Osteoblast (primary cell): Measurements from ENCODE around the gene ARFGEF2. TPM values are rescaled to one million over a fixed set of nuclear protein-coding genes. Genes with fewer than 3 reads are reported as not detected.

ENCODE experiments used
- DNase-seq: peaks from one replicate; pipeline ENCODE4 v3.0.0; 2011; ENCODE audit warnings: low spot score, mixed read lengths; ENCODE audit not compliant: insufficient read length; ENCODE audit errors: missing footprints
- H2AFZ ChIP-seq: 2 replicates; pipeline ENCODE4 v1.6.0; 2011; ENCODE audit warnings: mild to moderate bottlenecking, low read length
- H3K27ac ChIP-seq: 2 replicates; pipeline ENCODE4 v1.5.1; 2011; ENCODE audit warnings: mild to moderate bottlenecking, low read depth, low read length, moderate library complexity
- H3K27me3 ChIP-seq: 2 replicates; pipeline ENCODE4 v1.6.0; 2012; ENCODE audit warnings: mild to moderate bottlenecking, control low read depth, inconsistent platforms, low read length, moderate library complexity; ENCODE audit not compliant: insufficient read depth
- H3K36me3 ChIP-seq: 2 replicates; pipeline ENCODE4 v1.5.1; 2011; ENCODE audit warnings: mild to moderate bottlenecking, low read length, control low read depth, moderate library complexity; ENCODE audit not compliant: insufficient read depth
- H3K4me1 ChIP-seq: 2 replicates; pipeline ENCODE4 v1.5.1; 2011; ENCODE audit warnings: mild to moderate bottlenecking, low read length, control low read depth, moderate library complexity; ENCODE audit not compliant: insufficient read depth
- H3K4me2 ChIP-seq: 2 replicates; pipeline ENCODE4 v1.6.0; 2011; ENCODE audit warnings: mild to moderate bottlenecking, low read length; ENCODE audit not compliant: insufficient read depth
- H3K4me3 ChIP-seq: fragments of 200-600 bp; sonication (generic); 3 replicates; pipeline ENCODE4 v1.5.1; 2012; ENCODE audit warnings: mild to moderate bottlenecking, low read length, inconsistent platforms; ENCODE audit not compliant: insufficient read depth
- H3K79me2 ChIP-seq: 2 replicates; pipeline ENCODE4 v1.6.0; 2012; ENCODE audit warnings: mild to moderate bottlenecking, low read length, control low read depth, inconsistent platforms; ENCODE audit not compliant: insufficient read depth
- H3K9me3 ChIP-seq: 2 replicates; pipeline ENCODE4 v1.5.1; 2011; ENCODE audit warnings: low read depth, low read length, control low read depth
- H4K20me1 ChIP-seq: 2 replicates; pipeline ENCODE4 v1.6.0; 2012; ENCODE audit warnings: mild to moderate bottlenecking, low read length, control low read depth; ENCODE audit not compliant: insufficient read depth
- total RNA-seq: library from RNA; depleted of rRNA; stranded (reverse); fragments of >200 nt; gene quantifications from 2 replicates; pipeline ENCODE4 v1.2.3, GENCODE V29; 2012
- TF ChIP-seq, protein P1 (sequence below): IDR thresholded peaks from 2 replicates; pipeline ENCODE4 v1.5.1; 2011; ENCODE audit warnings: mild to moderate bottlenecking, low read depth, low read length, moderate library complexity; ENCODE audit errors: extremely low read depth

The ARFGEF2 gene
- total RNA-seq, 1 donor, result 42.0 TPM

DNA sequence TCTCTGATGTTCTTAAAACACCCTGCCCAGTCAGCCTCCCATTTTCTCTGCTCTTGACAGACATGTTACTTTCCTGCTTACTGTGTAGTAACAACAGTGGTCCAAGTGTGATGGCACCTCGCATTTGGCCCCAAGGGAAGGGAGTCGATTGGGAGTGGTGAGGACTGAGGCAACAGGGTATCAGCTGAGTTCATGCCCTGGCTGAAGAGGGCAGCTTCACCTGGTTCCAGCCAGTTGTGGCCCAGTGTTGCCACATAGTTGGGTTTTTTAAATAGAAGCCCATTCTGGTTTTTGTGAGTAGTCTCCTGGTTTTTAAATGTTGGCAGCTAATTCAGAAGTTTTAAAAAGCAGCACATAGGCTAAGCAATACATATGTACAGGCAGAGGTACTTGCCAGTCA, 37.2 kb downstream of the ARFGEF2 start:
- peaks cover 49% of the 10 kb centered on the region for H3K36me3 ChIP-seq
- no peak overlapping the region for H3K27ac ChIP-seq
- TF ChIP-seq, protein P1, sequence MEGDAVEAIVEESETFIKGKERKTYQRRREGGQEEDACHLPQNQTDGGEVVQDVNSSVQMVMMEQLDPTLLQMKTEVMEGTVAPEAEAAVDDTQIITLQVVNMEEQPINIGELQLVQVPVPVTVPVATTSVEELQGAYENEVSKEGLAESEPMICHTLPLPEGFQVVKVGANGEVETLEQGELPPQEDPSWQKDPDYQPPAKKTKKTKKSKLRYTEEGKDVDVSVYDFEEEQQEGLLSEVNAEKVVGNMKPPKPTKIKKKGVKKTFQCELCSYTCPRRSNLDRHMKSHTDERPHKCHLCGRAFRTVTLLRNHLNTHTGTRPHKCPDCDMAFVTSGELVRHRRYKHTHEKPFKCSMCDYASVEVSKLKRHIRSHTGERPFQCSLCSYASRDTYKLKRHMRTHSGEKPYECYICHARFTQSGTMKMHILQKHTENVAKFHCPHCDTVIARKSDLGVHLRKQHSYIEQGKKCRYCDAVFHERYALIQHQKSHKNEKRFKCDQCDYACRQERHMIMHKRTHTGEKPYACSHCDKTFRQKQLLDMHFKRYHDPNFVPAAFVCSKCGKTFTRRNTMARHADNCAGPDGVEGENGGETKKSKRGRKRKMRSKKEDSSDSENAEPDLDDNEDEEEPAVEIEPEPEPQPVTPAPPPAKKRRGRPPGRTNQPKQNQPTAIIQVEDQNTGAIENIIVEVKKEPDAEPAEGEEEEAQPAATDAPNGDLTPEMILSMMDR, result no peak
- H3K79me2 ChIP-seq, result peaks cover 5% of the 10 kb centered on the region
- DNase-seq, result no peak
- H3K4me2 ChIP-seq, result no peak overlapping the region
- H2AFZ ChIP-seq, result no peak overlapping the region
- peaks cover 5% of the 10 kb centered on the region for H4K20me1 ChIP-seq
- H3K4me1 ChIP-seq, result no peaks in the 10 kb centered on the region
- H3K27me3 ChIP-seq, result no peaks in the 10 kb centered on the region
- H3K9me3 ChIP-seq, result no peaks in the 10 kb centered on the region
- no peak overlapping the region for H3K4me3 ChIP-seq

DNA sequence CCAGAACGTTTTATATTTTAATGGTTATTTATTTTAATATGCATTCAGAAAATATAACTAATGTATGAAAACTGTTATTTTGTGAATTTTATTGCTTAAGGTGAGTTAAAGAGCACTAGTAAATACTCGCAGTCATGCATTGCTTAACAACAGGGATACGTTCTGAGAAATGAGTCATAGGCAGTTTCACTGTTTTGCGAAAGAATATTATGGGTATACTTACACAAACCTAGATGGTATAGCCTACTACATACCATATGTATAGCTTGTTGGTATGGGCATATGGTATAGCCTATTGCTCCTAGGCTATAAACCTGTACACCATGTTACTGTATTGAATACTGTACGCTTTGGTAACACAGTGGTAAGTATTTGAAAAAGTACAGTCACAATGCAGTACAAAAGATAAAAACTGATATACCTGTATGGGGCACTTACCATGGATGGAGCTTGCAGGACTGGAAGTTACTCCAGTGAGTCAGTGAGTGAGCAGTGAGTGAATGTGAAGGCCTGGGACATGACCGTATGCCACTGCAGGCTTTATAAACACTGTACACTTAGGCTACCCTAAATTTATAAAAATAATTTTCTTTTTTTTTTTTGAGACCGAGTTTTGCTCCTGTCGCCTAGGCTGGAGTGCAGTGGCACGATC, 38.5 kb downstream of the ARFGEF2 start:
- H3K79me2 ChIP-seq, result peaks cover 3% of the 10 kb centered on the region
- H3K27me3 ChIP-seq, result no peaks in the 10 kb centered on the region
- no peaks in the 10 kb centered on the region for H3K9me3 ChIP-seq
- H3K4me3 ChIP-seq, result no peak overlapping the region
- H2AFZ ChIP-seq, result no peak overlapping the region
- H3K36me3 ChIP-seq, result peaks cover 39% of the 10 kb centered on the region
- no peak overlapping the region for H3K4me2 ChIP-seq
- no peaks in the 10 kb centered on the region for H3K4me1 ChIP-seq
- no peak for DNase-seq
- TF ChIP-seq, protein P1, result no peak
- no peak overlapping the region for H3K27ac ChIP-seq
- peaks cover 5% of the 10 kb centered on the region for H4K20me1 ChIP-seq

DNA sequence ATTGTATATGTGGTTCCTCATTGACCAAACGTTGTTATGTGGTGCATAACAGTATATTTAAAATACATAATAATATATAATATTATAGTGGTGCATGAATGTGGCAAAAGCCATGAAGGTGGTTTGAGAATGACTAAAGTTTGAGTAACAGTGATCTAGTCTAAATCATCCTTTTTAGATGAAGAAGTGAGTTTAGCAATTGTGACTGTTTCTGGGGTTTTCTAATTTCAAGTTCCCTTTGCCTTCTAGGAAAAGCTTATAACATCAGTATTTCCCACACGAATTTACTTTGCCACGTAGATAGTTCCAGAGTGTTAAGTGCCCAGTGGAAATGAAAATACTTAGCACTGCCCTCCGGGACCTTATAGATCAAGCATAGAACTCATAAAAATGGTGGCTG, 40.9 kb downstream of the ARFGEF2 start:
- Histone ChIP-seq H3K36me3 (peaks cover 40% of the 10 kb centered on the region), H4K20me1 (no peaks in the 10 kb centered on the region), H3K27ac (no peak overlapping the region), H2AFZ (no peak overlapping the region), H3K27me3 (no peaks in the 10 kb centered on the region), H3K4me3 (no peak overlapping the region), H3K4me1 (no peaks in the 10 kb centered on the region), H3K9me3 (no peaks in the 10 kb centered on the region), H3K79me2 (peaks cover 3% of the 10 kb centered on the region), H3K4me2 (no peak overlapping the region)
- TF ChIP-seq, protein P1, result no peak
- DNase-seq, result no peak

DNA sequence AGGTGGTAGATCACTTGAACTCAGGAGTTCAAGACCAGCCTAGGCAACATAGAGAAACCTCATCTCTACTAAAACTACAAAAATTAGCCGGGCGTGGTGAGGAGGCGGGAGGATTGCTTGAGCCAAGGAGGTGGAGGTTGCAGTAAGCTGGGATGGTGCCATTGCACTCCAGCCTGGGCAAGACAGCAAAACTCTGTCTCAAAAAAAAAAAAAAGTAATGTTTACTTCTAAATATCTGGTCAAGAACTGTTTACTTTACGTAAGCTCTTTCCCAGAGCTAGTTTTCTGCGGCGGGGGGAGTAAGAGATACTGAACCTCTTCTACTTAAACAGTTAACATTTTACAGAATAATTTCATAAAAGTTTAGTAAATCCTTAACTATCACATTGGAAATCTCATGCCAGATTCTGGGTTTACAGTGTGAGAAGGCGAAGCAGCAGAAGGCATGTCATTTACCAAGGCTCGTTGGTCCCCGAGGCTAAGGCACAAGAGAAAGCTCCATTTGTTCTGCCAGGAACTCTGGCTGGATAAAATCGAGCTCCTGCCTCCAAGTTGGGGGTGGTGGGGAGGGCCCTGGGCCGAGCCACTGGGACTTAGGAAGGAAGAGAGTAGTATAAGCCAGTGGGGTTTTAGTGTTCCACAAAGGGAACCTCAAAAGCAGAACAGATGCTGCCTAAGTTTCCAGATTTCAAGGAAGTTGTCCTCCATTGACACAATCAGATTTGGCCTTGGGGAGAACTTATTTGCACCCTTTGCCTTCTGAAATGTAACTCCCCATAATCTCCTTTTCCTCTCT, 41.7 kb downstream of the ARFGEF2 start:
- no peaks in the 10 kb centered on the region for H3K9me3 ChIP-seq
- no peak for DNase-seq
- no peaks in the 10 kb centered on the region for H3K4me1 ChIP-seq
- H3K27me3 ChIP-seq, result no peaks in the 10 kb centered on the region
- H3K36me3 ChIP-seq, result peaks cover 41% of the 10 kb centered on the region
- H3K27ac ChIP-seq, result no peak overlapping the region
- TF ChIP-seq, protein P1, result no peak
- no peak overlapping the region for H3K4me2 ChIP-seq
- no peak overlapping the region for H2AFZ ChIP-seq
- peaks cover 3% of the 10 kb centered on the region for H3K79me2 ChIP-seq
- H4K20me1 ChIP-seq, result no peaks in the 10 kb centered on the region
- H3K4me3 ChIP-seq, result no peak overlapping the region
